ENCODE data around the gene SYNCRIP. TPM values are rescaled to one million over a fixed set of nuclear protein-coding genes. Genes with fewer than 3 reads are reported as not detected.
"Not testable (repeated sequence)": the region's sequence is repeated elsewhere in the genome, so short reads cannot be mapped to it uniquely, and the experiment has no call there.

Gene SYNCRIP
- total RNA-seq, 1 donor from 2014 or later = 122 TPM

DNA sequence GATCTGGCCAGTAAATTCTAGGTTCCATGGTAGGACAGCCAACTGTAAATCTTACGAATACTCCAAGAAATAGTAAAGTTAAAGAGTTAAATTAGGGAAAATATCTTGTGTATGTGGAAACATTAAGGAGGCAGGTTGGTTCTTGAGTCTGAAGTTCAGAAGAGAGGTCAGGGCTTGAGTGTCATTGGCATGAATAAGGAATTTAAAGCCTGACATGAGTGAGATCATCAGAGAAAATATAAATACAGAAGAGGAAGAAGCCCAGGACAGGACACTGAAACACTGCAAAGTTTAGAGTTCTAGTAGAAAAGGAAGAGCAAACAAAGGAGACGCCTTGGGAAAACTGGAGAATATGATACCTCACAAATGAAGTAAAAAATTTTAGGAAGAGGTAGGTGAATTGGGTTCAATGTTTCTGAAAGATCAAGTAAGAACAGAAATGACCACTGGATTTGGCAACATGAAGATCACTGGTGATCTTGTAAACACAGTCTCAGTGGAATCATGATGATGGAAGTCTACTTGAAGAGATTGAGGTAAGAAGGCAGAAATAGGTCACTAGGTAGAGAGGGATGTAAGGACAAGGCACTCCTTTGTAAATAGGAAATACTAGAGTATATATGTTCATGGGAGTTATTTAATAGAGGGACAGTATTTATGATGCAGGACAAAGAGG, 41.6 kb upstream of the SYNCRIP start:
- no peaks in the 10 kb centered on the region for H3K9me3 Mint-ChIP-seq
- POLR2A ChIA-PET = interaction anchor here (1.3 kb wide), 1 partner anchor 41 kb away, joined by 6 read pairs; the partner anchor contains the start of gene SYNCRIP
- H3K4me3 Mint-ChIP-seq = no peak overlapping the region
- CTCF ChIA-PET = no interaction called here
- H3K36me3 Mint-ChIP-seq (ENCODE audit: low read depth) = no peaks in the 10 kb centered on the region
- TF ChIP-seq, protein P1, sequence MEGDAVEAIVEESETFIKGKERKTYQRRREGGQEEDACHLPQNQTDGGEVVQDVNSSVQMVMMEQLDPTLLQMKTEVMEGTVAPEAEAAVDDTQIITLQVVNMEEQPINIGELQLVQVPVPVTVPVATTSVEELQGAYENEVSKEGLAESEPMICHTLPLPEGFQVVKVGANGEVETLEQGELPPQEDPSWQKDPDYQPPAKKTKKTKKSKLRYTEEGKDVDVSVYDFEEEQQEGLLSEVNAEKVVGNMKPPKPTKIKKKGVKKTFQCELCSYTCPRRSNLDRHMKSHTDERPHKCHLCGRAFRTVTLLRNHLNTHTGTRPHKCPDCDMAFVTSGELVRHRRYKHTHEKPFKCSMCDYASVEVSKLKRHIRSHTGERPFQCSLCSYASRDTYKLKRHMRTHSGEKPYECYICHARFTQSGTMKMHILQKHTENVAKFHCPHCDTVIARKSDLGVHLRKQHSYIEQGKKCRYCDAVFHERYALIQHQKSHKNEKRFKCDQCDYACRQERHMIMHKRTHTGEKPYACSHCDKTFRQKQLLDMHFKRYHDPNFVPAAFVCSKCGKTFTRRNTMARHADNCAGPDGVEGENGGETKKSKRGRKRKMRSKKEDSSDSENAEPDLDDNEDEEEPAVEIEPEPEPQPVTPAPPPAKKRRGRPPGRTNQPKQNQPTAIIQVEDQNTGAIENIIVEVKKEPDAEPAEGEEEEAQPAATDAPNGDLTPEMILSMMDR (IDR thresholded peaks at IDR 0.05) = no peak
- no peak overlapping the region for H3K27ac Mint-ChIP-seq
- H3K27me3 Mint-ChIP-seq = no peaks in the 10 kb centered on the region
- H3K4me1 Mint-ChIP-seq = peaks cover 7% of the 10 kb centered on the region
- DNase-seq (no peak), ATAC-seq (ENCODE audit: low read depth) (no peak)
- intact Hi-C loops (cut with micrococcal nuclease) = no loop called here

DNA sequence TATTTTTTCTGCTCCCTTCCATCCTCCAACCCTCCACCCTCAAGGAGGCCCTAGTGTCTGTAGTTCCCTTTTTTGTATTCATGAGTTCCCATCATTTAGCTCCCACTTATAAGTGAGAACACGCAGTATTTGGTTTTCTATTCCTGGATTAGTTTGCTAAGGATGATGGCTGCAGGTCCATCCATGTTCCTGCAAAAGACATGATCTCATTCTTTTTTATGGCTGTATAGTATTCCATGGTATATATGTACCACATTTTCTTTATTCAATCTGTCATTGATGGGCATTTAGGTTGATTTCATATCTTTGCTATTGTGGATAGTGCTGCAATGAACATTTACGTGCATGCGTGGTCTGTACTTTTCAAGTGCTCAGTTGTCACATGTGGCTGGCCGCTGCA, 39.2 kb upstream of the SYNCRIP start:
- H3K9me3 Mint-ChIP-seq; DNase-seq; ATAC-seq (ENCODE audit: low read depth); intact Hi-C loops (cut with micrococcal nuclease); H3K27me3 Mint-ChIP-seq; H3K4me3 Mint-ChIP-seq; POLR2A ChIA-PET; CTCF ChIA-PET; H3K27ac Mint-ChIP-seq: not testable (repeated sequence)
- Mint-ChIP-seq H3K4me1 (peaks cover 18% of the 10 kb centered on the region), H3K36me3 (ENCODE audit: low read depth) (peaks cover 15% of the 10 kb centered on the region)

DNA sequence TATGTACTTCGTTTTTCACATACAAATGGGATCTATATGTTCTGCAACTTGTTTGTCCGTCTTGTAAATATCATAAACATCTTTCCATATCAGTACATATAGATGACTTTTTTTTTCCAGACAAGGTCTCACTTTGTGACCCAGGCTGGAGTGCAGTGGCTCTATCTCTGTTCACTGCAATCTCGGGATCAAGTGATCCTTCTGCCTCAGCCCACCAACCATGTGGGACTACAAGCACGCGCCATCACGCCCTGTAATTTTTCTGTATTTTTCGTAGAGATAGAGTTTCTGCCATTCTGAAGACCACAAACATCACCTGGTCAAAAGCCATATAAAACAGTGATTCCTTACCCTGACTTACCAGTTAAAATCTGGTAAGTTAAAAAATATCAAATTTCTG, 37.7 kb upstream of the SYNCRIP start:
- Mint-ChIP-seq H3K27me3 (no peaks in the 10 kb centered on the region), H3K36me3 (ENCODE audit: low read depth) (peaks cover 30% of the 10 kb centered on the region), H3K4me3 (no peak overlapping the region), H3K4me1 (peaks cover 33% of the 10 kb centered on the region), H3K9me3 (no peaks in the 10 kb centered on the region), H3K27ac (no peak overlapping the region)
- TF ChIP-seq, protein P1 (IDR thresholded peaks at IDR 0.05) = no peak
- CTCF ChIA-PET = no interaction called here
- no peak for DNase-seq
- ATAC-seq (ENCODE audit: low read depth) = no peak
- intact Hi-C loops (cut with micrococcal nuclease) = no loop called here
- POLR2A ChIA-PET = interaction anchor here (0.7 kb wide), 1 partner anchor 36 kb away, joined by 4 read pairs; no protein-coding TSS in a partner anchor

DNA sequence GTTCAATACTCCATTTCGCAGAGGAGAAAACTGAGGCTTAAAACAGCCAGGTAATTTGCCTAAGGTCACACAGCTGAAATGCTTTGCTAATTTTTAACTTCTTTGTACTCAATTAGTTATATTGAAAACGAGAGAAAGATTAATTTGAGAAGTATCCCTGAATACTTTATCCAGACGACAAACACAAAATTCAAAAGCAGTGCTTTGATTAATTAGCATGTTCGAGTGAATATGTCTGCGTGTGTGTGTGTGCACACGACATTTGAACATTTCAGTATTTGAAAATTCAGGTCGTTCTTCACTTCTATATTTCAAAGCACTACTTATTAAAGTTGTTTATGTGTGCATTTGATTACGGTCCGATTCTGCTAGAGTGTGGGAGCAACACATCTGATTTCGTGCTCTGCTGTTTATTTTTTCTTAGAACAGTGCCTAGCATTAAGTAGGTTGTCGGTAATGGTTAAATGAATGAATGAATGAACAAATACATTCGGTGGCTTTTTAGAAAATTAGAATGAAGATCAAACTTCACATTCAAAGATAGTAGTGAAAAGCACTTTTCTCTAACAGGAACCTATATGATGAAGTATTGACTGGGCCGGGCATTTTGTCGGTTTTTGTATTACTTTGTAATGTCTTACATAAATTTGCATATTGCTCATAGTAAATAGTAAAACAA, 36.9 kb upstream of the SYNCRIP start:
- intact Hi-C loops (cut with micrococcal nuclease) = loop anchor here (2.0 to 10.0 kb wide), 7 partner anchors 55 to 1821 kb away; partner anchors contain the start of genes CEP162, CYB5R4 and ZNF292
- DNase-seq = no peak
- H3K36me3 Mint-ChIP-seq (ENCODE audit: low read depth) = peaks cover 38% of the 10 kb centered on the region
- no peak for ATAC-seq (ENCODE audit: low read depth)
- no peaks in the 10 kb centered on the region for H3K9me3 Mint-ChIP-seq
- H3K27me3 Mint-ChIP-seq = no peaks in the 10 kb centered on the region
- TF ChIP-seq, protein P1 (IDR thresholded peaks at IDR 0.05) = no peak
- POLR2A ChIA-PET = interaction anchor here (1.0 to 8.5 kb wide), 9 partner anchors 9 to 230 kb away, joined by 3 to 845 read pairs (median 8); partner anchors contain the start of genes NT5E, SNX14 and SYNCRIP
- H3K4me1 Mint-ChIP-seq = peaks cover 42% of the 10 kb centered on the region
- CTCF ChIA-PET = interaction anchor here (3.5 kb wide), 1 partner anchor 37 kb away, joined by 32 read pairs; the partner anchor contains the start of gene SYNCRIP
- peak overlapping the region; percentile 98 for H3K27ac Mint-ChIP-seq
- H3K4me3 Mint-ChIP-seq = peak overlapping the region; percentile 99

DNA sequence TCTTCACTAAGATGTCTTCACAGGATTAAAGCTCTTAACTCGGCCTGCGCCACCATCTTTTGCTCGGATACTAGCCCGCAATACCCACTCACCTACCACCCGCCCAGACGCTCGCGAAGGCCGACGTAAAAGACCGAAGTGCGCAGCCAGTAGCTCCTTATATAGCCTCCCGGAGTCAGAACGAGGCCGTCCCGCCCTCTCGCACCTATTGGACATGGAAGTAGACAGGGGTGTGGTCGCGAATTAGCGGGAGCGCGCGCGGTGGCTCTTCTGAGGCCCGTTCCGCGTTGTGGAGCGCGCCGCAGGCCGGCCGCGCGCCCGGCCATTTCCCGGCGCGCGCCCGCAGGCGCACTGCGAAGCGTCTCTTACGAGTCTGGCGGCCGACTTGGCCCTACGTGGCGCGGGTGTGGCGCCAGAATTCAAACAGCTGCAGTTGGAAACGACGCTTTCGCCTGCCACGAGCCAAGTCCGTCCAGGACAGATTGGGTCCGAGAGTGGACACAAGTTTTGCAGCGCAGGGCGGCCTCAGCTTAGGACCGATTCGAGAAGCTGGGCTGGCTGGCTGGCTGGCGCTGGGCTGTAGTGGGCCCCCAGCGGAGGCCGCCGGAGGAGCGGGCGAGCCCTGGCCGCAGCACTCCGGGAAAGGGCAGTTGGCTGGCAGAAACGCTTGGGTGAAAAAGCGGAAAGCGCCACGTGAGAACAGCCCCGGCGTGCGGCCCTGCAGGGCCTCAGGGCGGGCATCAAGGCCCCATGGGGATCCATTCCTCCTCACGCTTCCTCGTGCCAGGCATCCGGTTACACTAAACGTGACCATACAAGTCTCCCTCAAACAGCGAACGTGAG, 36.1 kb upstream of the SYNCRIP start:
- TF ChIP-seq, protein P1 (IDR thresholded peaks at IDR 0.05) = no peak
- peak; percentile 96 for DNase-seq
- ATAC-seq (ENCODE audit: low read depth) = peak; percentile 87
- ChIA-PET CTCF (interaction anchor here (1.1 to 3.5 kb wide), 5 partner anchors 9 to 325 kb away, joined by 3 to 32 read pairs (median 4); partner anchors contain the start of genes SNX14 and SYNCRIP), POLR2A (interaction anchor here (0.6 to 8.5 kb wide), 24 partner anchors 9 to 1819 kb away, joined by 3 to 845 read pairs (median 6); partner anchors contain the start of genes CYB5R4, NT5E, SNX14 and SYNCRIP)
- peak overlapping the region; percentile 98 for H3K27ac Mint-ChIP-seq
- H3K4me1 Mint-ChIP-seq = peaks cover 48% of the 10 kb centered on the region
- H3K9me3 Mint-ChIP-seq = no peaks in the 10 kb centered on the region
- H3K4me3 Mint-ChIP-seq = peak overlapping the region; percentile 99
- intact Hi-C loops (cut with micrococcal nuclease) = loop anchor here (1.0 to 10.0 kb wide), 10 partner anchors 9 to 1820 kb away; partner anchors contain the start of genes CEP162, CYB5R4 and ZNF292
- H3K36me3 Mint-ChIP-seq (ENCODE audit: low read depth) = peaks cover 45% of the 10 kb centered on the region
- no peaks in the 10 kb centered on the region for H3K27me3 Mint-ChIP-seq

Measured in activated B cell treated with CpG ODN at 0.5 μM for 24 hours (primary cell).